HUES6 (cell line): ENCODE results near the gene FBXO24.

Source experiments
- H3K27ac ChIP-seq: 2 replicates; pipeline ENCODE4 v1.7.0; 2013; ENCODE audit warnings: low read depth, mild to moderate bottlenecking, low read length, inconsistent platforms
- H3K27me3 ChIP-seq: 2 replicates; pipeline ENCODE4 v1.6.1; 2013; ENCODE audit warnings: low read length; ENCODE audit not compliant: control insufficient read depth, insufficient read depth
- H3K36me3 ChIP-seq: 2 replicates; pipeline ENCODE4 v1.6.1; 2013; ENCODE audit warnings: low read length; ENCODE audit not compliant: control insufficient read depth, insufficient read depth
- H3K4me1 ChIP-seq: 2 replicates; pipeline ENCODE4 v1.6.1; 2013; ENCODE audit warnings: low read length; ENCODE audit not compliant: control insufficient read depth, insufficient read depth
- H3K4me3 ChIP-seq: 2 replicates; pipeline ENCODE4 v1.5.1; 2013; ENCODE audit warnings: low read depth, low read length
- H3K9ac ChIP-seq: one replicate; pipeline ENCODE4 v1.6.1; 2013; ENCODE audit warnings: mild to moderate bottlenecking, low read length
- H3K9me3 ChIP-seq: 2 replicates; pipeline ENCODE4 v1.6.1; 2013; ENCODE audit warnings: low read depth, low read length; ENCODE audit not compliant: control insufficient read depth, insufficient read depth

The FBXO24 gene

DNA sequence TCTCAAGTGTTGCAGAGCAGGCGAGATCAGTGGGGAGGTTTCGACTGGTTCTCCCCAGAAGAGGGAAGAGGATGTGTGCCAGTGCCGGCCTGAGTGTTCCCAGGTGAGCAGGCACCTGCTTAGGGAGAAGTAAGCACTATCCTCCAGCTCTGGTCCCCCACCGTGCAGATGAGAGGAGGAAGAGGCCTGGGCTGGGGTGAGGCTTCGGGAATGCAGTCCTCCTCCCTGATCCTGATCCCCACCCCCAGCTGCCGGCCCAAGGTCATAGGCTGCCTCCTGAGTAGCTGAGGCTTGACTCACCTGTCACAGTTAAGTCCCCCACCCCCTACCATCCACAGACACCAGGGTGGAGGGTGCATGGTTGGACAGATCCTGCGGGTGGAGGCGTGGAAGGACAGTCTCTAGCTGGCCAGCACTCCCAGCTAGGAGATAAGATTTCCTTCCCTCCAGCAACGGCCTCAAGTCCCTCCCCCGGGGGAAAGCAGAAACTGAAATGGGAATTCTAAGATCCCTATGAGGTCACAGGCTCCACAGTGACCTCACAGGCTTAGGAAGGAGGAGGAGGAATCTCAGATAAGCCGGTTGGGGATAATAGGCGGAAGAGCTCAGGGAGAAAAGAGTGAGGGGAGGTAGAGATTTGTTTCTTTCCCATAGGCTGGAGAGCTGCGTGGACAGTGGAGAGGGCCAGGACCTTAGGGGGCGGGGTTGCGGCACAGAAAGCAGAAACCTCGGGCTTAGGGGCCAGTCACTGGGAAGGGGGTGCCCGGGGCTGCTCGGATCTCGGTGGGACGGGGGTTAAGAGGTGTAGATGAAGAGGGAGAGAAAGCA is 1.2 kb upstream of the FBXO24 start:
- Histone ChIP-seq H3K9ac (peak overlapping the region; percentile 89), H3K4me3 (peak overlapping the region; percentile 92), H3K27ac (no peak overlapping the region; the same call in 1 of the 2 replicates), H3K4me1 (peaks cover 30% of the 10 kb centered on the region), H3K9me3 (no peaks in the 10 kb centered on the region), H3K27me3 (no peaks in the 10 kb centered on the region), H3K36me3 (peaks cover 28% of the 10 kb centered on the region)

DNA sequence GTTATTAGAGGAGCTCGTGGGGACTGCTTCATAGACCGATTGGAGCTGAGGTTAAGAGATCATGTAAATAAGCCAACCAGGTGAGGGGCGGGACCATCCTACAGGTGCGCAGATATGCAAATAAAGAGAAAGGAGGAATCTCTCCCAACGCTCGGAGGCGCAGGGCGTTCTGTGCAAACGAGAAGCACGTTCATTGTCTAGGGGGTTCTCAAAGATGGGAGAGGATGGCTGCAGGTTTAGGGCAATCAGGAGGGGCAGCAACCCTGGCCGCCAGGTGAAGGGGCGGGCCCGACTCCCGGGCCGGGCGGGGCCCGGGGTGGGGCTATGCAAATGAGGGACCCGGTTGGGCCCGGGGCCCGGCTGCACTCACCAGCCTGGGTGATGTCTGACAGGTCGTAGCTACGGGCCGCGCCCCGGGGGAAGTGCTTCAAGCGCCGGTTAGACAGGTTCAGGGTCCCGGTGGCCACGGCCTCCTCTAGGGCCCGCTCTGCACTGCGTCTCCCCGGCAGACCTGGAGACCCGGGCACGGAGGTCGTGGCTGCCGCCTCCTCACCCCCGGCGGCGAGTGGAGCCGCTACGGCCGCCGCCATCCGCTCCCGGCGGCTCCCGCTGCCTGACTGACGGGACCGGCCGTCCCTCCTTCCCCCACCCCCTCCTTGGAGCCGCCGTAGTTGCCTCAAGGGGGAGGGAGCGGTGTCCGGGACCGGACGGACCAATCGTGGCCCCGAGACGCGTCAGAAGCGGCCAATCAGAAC is 440 bp upstream of the FBXO24 start, which contains the start of gene LRCH4:
TSS of gene LRCH4 (minus strand) at position 619 of the 755 bp plus-strand sequence. CDS start at position 590, 29 bp downstream.
- no peaks in the 10 kb centered on the region for H3K27me3 ChIP-seq
- H3K27ac ChIP-seq = peak within 1 kb of the TSS; percentile 74
- no peaks in the 10 kb centered on the region for H3K9me3 ChIP-seq
- H3K4me3 ChIP-seq = peak within 1 kb of the TSS; percentile 92
- H3K4me1 ChIP-seq = peaks cover 38% of the 10 kb centered on the region
- H3K9ac ChIP-seq = peak within 1 kb of the TSS; percentile 89
- H3K36me3 ChIP-seq = peaks cover 20% of the 10 kb centered on the region

- no peak overlapping the region for H3K9ac ChIP-seq
- no peak overlapping the region for H3K27ac ChIP-seq
- H3K4me1 ChIP-seq = peaks cover 31% of the 10 kb centered on the region
- H3K36me3 ChIP-seq = no peaks in the 10 kb centered on the region
- H3K9me3 ChIP-seq = no peaks in the 10 kb centered on the region
- no peak overlapping the region for H3K4me3 ChIP-seq
- no peaks in the 10 kb centered on the region for H3K27me3 ChIP-seq
These were observed 2.3 kb downstream of the FBXO24 start for GRCh38 chr7:100588438-100588837.

- Histone ChIP-seq H3K27me3 (no peaks in the 10 kb centered on the region), H3K36me3 (no peaks in the 10 kb centered on the region), H3K4me3 (peak overlapping the region; percentile 21; the same call in 1 of the 2 replicates), H3K9ac (no peak overlapping the region), H3K9me3 (no peaks in the 10 kb centered on the region), H3K27ac (no peak overlapping the region), H3K4me1 (peaks cover 23% of the 10 kb centered on the region)
These were observed 3.3 kb downstream of the FBXO24 start for GRCh38 chr7:100589341-100589947.

- Histone ChIP-seq H3K27me3 (no peaks in the 10 kb centered on the region), H3K9ac (no peak overlapping the region), H3K4me1 (peaks cover 17% of the 10 kb centered on the region), H3K4me3 (peak overlapping the region; percentile 21; the same call in 1 of the 2 replicates), H3K9me3 (no peaks in the 10 kb centered on the region), H3K36me3 (no peaks in the 10 kb centered on the region; the same call in 1 of the 2 replicates), H3K27ac (no peak overlapping the region)
These were observed 4.1 kb downstream of the FBXO24 start for GRCh38 chr7:100590077-100590737.

DNA sequence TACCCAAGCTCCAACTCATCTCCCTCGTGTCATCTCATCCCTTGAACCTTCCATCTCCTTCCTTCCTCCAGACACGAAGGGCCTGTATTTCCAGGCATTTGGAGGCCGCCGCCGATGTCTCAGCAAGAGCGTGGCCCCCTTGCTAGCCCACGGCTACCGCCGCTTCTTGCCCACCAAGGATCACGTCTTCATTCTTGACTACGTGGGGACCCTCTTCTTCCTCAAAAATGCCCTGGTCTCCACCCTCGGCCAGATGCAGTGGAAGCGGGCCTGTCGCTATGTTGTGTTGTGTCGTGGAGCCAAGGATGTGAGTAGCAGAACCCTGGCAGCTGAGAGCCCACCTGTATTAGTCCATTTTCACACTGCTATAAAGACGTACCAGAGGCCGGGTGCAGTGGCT is 5.5 kb downstream of the FBXO24 start:
- Histone ChIP-seq H3K9me3 (no peaks in the 10 kb centered on the region), H3K36me3 (peaks cover 6% of the 10 kb centered on the region), H3K27ac (no peak overlapping the region), H3K4me1 (peaks cover 17% of the 10 kb centered on the region), H3K27me3 (no peaks in the 10 kb centered on the region), H3K9ac (no peak overlapping the region), H3K4me3 (no peak overlapping the region)

- Histone ChIP-seq H3K36me3 (peaks cover 13% of the 10 kb centered on the region), H3K9ac (no peak overlapping the region), H3K4me3 (no peak overlapping the region), H3K27ac (no peak overlapping the region), H3K9me3 (no peaks in the 10 kb centered on the region), H3K4me1 (peaks cover 5% of the 10 kb centered on the region; the same call in 1 of the 2 replicates), H3K27me3 (no peaks in the 10 kb centered on the region)
These were observed 9.1 kb downstream of the FBXO24 start for GRCh38 chr7:100595188-100595587.

GRCh38 chr7:100598425-100598824 is 12.3 kb downstream of the FBXO24 start:
- peaks cover 13% of the 10 kb centered on the region for H3K36me3 ChIP-seq
- H3K9ac ChIP-seq = no peak overlapping the region
- no peaks in the 10 kb centered on the region for H3K9me3 ChIP-seq
- H3K27me3 ChIP-seq = no peaks in the 10 kb centered on the region
- peaks cover 16% of the 10 kb centered on the region for H3K4me1 ChIP-seq
- no peak overlapping the region for H3K27ac ChIP-seq
- no peak overlapping the region for H3K4me3 ChIP-seq

DNA sequence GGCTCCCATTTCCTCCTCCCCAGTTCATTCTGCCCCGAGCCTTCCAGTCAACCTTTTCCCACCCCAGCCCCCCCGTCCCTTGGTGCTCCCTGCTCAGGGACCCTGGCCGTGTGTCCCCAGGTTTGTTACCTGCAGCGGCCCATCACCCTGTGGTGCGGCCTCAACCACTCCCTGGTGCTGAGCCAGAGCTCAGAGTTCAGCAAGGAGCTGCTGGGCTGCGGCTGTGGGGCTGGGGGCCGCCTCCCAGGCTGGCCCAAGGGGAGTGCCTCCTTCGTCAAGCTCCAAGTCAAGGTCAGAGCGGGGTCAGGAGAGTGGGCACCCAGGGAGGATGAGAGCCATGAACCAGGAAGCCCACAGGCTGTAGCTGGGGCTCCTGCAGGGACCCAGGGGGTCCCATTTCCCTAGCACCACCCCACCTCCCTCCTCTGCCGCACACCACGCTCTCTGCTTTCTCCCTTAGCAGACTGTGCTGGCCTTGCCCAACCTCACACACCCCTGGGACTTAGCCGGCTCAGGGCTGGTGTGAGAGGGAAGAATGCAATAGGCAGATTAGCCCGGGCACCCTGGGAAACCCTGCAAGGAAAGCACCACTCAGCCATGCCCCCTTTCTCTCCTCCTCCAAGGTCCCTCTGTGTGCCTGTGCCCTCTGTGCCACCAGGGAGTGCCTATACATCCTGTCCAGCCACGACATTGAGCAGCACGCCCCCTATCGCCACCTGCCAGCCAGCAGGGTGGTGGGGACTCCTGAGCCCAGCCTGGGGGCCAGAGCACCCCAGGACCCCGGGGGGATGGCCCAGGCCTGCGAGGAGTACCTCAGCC is 14.0 kb downstream of the FBXO24 start:
- Histone ChIP-seq H3K27me3 (peaks cover 1% of the 10 kb centered on the region), H3K27ac (no peak overlapping the region), H3K4me1 (peaks cover 22% of the 10 kb centered on the region), H3K36me3 (peaks cover 13% of the 10 kb centered on the region), H3K9me3 (no peaks in the 10 kb centered on the region), H3K9ac (no peak overlapping the region), H3K4me3 (no peak overlapping the region)

DNA sequence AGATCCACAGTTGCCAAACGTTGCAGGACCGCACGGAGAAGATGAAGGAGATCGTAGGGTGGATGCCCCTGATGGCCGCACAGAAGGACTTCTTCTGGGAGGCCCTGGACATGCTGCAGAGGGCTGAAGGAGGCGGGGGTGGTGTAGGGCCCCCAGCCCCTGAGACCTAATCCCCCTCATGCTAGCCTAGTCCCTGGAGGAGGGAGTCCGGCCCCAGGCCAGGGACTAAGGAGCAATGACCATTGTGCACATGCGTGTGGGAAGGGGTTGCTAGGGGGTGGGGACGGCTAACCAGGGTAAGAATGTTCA is 14.6 kb downstream of the FBXO24 start:
- peaks cover 13% of the 10 kb centered on the region for H3K36me3 ChIP-seq
- H3K4me1 ChIP-seq = peaks cover 22% of the 10 kb centered on the region

More for the DNA sequence above, 14.6 kb downstream of the FBXO24 start:
- no peak overlapping the region for H3K9ac ChIP-seq
- no peak overlapping the region for H3K4me3 ChIP-seq
- no peak overlapping the region for H3K27ac ChIP-seq
- no peaks in the 10 kb centered on the region for H3K9me3 ChIP-seq
- H3K27me3 ChIP-seq = peaks cover 7% of the 10 kb centered on the region
